ENCODE data around the gene PLXDC1.

GRCh38 chr17:39198186-39198566, 46.7 kb upstream of the PLXDC1 start:
- TF ChIP-seq CTCF (conservative IDR thresholded peaks at IDR 0.05 in 1 of 2, IDR thresholded peaks at IDR 0.05 in 1 of 2; ENCODE audit: low read depth in 1 of 2, low read length in 2 of 2) (no peak), EZH2 (IDR thresholded peaks at IDR 0.05; ENCODE audit: low read length, missing control alignments) (no peak)

Data from fibroblast of lung (primary cell).